ENCODE results near the gene ZBTB38. TPM values are rescaled to one million over a fixed set of nuclear protein-coding genes. Genes with fewer than 3 reads are reported as not detected.

ZBTB38 gene
- total RNA-seq, 1 experiment from 2014 or later: 164 TPM

- DNase-seq (ENCODE audit: low read depth): no peak
These were observed 5.6 kb upstream of the ZBTB38 start for GRCh38 chr3:141362736-141363135.

DNA sequence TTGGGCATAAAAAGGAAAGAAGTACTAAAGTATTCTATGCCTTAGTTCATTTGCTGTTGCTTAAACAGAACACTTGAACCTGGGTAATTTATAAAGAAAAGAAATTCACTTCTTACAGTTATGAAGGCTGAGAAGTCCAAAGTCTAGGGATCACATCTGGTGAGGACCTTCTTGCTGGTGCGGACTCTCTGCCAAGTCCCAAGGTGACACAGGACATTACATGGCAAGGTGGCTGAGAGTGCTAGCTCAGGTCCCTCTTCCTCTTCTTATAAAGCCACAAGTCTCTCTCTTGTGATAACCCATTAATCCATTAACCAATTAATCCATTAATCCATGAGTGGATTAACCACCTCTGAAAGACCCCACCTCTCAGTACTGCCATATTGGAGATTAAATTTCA lies 3.1 kb upstream of the ZBTB38 start:
- no peak for DNase-seq (ENCODE audit: low read depth)

- DNase-seq (ENCODE audit: low read depth): peak; percentile 96
These were observed 1.8 kb upstream of the ZBTB38 start for GRCh38 chr3:141366285-141367037.

DNA sequence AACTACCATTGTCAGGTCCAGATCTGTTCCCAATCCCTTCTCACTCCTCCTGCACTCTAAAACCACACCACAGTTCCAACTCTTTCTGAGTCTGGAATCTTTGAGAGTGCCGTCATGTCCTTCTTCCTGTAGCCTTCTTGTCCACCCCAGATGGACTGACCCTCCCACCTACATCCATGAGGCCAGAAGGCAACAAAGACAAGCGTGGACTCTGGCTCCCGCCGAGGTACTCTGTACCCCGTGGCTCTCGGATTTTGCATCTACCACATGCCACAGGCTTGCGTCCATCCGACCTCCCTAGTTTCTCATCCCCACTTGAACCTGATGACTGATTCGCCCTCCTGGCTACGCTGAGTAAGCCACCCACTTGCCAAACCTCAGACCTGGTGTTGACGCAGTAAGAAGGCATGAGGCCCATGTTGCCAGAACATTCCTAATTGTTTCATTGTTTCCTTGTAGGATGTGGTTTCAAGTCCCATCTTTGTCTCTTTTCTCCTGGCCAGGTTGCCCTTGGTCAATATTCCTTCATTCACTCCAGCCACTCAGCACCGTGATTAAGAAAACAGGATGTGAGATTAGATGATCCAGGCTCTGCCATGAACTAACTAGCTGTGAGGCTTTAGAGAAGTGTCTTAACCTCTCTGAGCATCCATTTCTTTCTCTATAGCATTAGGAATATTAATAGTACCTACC lies 1.1 kb upstream of the ZBTB38 start:
- peak; percentile 100 for DNase-seq (ENCODE audit: low read depth)

DNA sequence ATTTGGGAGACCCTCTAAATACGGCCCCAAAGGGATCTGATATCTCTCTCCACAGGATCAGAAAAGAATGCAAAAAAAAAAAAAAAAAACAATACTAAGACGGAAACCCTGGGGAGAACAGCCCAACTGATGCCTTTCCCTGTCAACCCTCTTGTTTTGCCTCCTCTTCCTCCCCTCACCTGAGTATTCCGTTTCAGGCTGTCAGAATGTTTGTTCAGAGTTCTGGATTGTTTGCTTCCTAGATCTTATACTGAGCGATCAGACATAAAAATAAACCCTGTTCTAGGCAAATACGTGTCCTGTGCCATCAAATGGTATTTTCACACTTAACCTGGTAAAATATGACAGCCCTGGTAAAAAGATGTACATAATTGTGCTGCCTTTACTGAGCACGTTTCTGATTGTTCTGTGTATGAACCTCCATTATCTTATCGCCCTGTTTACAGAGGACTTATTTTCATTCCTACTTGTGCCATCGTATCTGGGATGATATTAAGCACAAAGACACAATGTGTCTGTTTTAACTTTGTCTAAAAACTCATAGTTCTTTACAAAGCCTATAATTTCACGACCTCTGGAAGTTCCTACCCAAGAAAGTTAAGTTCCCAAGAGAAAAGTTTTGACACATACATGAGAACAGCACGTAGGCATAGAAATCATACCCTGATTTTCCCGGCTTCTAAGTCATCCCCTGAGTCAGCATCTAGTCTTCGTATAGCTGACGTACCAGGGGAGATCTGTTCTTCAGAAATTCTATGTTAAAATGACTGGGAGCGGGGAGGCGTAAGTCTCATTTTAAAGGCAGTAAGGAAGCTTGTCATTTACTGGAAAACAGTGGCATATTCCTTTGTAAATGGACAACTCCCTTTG lies 856 bp downstream of the ZBTB38 start:
- no peak for DNase-seq (ENCODE audit: low read depth)

DNA sequence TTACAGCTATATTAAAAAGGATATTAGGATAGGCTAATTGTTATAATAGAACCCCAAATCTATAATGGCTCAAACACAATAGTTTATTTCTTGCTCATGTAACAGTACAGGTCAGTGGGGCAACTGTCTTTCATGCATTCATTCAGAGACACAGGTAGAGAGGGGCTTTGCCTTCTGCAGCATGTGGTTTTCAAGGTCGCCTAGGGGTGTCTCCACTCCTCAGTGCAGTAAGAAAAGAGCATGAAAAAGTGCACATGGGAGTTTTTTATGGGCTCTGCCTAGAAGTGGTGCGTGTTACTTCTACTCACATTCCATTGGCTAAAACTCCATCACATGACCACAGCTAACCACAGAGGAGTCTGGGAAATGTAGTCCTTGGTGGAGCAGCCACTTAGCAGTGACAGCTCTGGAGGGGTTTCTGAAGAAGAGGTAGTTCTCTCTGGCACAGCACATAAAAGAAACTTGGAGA lies 1.8 kb downstream of the ZBTB38 start:
- DNase-seq (ENCODE audit: low read depth): peak; percentile 80

DNA sequence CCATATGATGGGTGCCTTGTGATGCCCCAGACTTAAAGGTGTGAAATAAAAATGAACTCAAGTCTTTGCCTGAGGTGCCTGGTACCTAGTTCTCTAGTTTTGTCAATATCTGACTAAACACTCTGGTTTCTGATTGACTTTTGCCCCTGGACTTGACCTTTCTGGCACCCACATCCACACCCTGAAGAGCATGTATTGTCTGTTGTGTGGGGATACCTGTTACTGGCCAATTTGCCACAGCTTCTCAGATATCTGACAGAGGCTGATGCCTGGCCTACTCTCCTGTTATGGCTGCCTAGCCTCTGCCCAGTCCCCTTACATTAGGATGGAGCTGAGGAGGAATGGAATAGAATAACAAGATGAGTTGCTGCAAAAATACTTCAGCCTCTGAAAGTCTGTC lies 3.6 kb downstream of the ZBTB38 start:
- no peak for DNase-seq (ENCODE audit: low read depth)

DNA sequence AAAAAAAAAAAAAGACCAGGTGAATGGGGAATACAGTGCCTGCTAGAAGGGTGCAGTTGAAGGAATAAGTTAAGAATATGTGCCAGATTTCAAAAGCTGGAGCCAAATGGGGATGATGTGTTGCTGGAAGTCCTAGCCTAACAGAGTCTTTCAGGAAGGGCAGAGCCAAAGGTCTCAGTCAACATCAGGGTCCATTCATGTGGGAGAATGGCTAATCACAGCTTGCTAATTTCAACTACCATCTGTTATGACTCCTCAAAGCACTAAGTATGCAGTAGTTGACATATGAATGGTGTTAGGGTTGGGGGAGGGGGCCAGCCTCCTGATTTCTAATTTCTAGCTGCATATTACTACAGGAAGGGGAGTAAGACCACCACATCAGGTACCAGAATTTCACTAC lies 4.4 kb downstream of the ZBTB38 start:
- no peak for DNase-seq (ENCODE audit: low read depth)

DNA sequence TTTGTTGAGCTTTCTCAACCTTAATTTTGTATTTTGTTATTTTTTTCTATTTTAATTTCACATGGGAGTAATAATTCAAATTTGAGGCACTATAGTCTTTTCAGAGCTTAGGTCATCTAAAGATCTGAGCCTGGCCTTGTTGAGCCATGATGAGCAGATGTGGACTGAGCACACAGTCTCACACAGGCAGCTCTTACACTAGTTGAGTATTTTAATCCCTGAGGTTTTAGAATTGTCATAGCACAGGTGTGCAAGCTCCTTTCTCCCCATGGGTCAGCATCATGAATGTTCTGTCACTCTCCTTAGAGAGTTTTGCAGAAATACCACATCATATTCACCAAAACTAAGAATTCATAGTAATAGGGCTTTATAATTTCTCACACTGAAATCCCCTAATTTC lies 4.9 kb downstream of the ZBTB38 start:
- DNase-seq (ENCODE audit: low read depth): no peak

DNA sequence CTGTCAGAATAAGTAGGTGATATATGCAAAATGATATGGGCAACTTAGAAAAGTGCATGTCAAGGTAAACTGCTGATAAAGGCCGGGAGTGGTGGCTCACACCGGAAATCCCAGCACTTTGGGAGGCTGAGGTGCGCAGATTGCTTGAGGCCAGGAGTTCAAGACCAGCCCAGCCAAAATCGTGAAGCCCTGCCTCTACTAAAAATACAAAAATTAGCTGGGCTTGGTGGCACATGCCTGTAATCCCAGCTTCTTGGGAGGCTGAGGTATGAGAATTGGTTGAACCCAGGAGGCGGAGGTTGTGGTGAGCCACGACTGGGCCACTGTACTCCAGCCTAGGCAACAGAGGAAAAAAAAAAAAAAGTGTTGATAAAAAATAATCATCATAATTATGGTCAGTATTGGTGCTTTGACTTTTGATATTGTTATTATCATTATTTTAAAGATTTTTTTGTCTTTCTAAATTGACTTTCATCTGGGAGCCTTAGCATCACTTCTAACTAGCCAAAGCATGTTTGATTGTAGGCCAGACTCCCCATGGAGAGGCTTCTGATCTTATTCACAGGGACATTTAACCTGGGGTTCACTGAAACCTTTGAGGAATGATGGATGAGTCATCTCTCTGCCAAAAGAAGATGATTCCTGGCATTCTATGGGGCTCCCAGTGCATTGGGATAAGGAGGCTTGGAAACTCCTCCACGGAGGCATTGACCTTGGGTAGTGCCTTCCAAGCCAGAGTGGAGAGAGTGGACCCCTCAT lies 5.6 kb downstream of the ZBTB38 start:
- peak; percentile 74 for DNase-seq (ENCODE audit: low read depth)

GRCh38 chr3:141375381-141376301 lies 7.3 kb downstream of the ZBTB38 start:
- no peak for DNase-seq (ENCODE audit: low read depth)

DNA sequence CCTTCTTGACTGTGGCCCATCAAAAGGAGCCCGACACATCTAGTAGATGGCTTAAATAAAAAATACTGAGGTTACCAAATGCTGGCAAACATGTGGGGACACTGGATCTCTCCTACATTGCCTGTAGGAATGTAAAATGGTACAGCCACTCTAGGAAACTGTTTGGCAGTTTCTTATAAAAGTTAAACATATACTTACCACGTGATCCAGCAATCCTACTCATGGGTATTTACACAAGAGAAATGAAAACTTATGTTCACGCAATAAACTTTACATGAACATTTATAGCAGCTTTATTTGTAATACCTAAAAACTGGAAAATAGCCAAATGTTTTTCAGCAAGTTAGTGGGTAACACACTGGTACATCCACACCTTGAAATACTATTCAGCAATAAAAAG lies 9.1 kb downstream of the ZBTB38 start:
- DNase-seq (ENCODE audit: low read depth): no peak

DNA sequence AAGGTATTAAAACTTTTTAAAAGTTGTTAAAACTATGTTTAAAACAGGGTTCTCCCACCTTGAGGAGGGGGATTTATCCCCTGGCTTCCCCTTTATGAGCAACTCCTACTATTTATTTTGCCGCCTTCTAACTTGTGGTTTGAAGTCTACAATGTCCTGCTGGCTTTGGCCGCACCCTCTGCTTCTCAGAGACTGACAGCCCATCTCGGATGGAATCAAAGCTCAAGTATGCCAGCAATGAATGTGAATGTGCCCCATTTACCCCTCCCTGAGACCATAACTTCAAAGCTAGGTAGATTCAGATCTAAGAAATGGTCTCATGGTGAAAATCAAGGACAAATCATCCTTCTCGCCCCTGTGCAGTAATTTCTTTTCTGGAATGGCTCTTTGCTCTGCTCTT lies 10.3 kb downstream of the ZBTB38 start:
- DNase-seq (ENCODE audit: low read depth): no peak

DNA sequence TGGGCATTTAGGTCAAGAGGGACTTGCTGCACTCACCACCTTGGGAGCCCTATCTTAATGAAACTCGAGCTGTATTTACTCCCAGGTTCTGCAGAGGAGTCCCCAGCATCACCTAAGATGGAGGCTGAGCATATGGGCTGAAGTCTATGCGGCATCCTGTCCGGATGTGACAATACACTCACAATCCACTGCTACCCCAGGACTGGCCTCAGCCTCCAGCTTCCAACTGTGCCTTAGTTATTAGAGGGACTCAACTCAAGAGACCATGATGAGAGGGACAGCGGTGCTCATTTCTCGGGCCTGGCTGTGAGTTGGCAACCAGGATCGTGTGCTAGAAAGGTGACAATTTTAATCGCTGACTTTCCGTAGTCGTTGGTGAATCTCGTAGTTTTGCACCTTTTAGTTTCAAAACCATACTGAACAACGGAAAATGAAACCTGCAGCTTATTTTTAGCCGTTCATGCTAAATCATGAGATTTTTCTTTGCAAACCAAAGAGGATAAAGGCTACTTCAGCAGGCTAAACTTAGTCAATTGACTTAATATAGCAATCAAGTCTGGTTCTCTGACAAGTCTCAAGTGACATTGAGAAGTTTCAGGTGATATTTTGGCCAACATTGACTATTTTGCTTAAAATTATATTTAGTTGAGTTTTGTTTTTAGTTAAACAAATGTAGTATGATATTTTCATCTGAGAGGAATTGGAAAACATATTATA lies 11.1 kb downstream of the ZBTB38 start:
- no peak for DNase-seq (ENCODE audit: low read depth)

- DNase-seq (ENCODE audit: low read depth): no peak
These were observed 12.0 kb downstream of the ZBTB38 start for GRCh38 chr3:141380279-141380678.

DNA sequence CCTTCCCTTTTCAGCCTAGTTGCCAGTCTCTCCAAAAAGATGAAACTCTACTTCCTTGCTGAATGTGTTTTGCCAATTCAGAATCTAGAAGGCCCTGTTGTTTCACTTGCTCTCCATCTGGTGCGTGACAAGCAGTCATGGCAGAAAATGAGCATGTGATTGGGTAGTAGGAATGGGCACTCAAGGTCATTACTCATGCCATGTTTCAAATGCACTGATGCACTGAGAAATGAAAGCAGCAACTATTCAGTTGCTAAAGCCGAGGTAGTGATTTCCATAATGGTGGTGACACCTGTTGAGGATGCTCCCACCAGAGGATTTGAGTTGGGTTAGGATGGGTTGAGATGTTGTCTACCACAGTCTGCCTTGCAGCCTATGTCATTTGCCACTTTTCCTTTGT lies 12.7 kb downstream of the ZBTB38 start:
- no peak for DNase-seq (ENCODE audit: low read depth)

DNA sequence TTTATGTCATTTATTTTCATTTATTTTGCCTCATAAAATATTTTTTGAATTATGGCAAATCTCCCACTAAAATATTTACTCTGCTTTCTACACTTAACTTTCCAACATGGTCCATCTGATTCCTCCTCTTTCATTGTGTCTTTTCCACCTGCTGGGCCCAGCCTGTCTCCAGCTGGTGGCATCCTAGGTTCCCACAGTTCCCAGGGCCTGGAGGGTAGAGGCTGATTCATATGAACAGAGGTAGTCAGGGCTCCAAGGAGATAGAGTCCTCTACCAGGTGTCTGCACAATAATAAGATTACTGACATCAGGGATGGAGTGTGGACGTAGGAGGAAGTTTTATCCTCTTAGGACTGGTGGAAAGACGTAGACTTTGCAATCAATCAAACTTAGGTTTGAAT lies 14.3 kb downstream of the ZBTB38 start:
- DNase-seq (ENCODE audit: low read depth): no peak

DNA sequence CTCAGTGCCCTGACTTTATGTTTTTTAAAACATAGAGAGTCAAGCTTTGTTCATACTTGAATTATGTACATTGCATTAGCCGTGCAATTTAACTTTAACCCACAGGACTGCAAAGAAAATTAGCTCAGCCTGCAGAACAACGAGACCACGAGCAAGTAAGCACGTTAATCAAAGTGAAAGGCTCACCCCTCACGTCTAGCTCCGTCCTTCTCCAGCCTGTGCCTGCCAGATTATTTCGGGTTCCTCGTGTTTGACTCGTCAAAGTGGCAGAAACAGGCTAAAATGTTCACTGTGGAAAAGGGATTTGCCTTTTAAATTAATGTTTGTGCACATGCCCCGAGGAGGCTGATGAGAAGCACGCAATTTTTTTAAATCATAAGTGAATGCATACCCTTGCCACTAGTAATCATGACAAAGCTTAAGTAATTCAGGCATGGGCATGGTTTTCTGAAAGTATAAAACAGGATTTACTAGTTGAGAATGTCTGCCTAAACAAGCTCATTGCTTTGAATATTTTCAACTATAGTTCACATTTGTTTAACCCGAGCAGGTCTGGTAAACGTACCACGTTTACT lies 15.3 kb downstream of the ZBTB38 start:
- DNase-seq (ENCODE audit: low read depth): no peak

DNA sequence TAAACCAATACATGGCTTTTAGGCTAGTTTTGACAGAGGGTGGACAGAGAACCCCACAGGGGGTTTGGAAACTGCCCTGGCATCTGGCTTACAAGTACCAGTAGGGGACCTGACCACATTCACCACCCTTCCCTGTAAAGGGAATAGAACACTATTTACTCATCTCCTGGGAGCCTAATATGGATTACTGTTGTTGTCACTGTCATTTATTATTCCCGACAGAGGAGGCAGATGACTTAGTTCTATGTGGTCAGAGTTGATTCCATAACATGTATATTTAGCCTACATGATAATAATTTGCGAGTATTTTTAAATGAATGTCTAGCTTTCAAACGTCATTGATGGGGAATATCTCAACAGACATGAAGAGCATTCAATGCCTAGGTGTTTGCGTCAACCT lies 15.9 kb downstream of the ZBTB38 start:
- peak; percentile 62 for DNase-seq (ENCODE audit: low read depth)
